Pancreas (tissue), 10 donors: ENCODE measurements around the gene RSPH3. TPM values are rescaled to one million over a fixed set of nuclear protein-coding genes. Genes with fewer than 3 reads are reported as not detected.

Source experiments
- ATAC-seq, 4 donors: fragments of 200-7000 bp; cut with Tn5 transposase; one replicate each; pipeline versions ENCODE4 v1.8.0 to v1.9.1; 2020; ENCODE audit warnings: mild to moderate bottlenecking in 4 of 4, moderate library complexity in 4 of 4
- DNase-seq, 6 donors: peaks; one replicate each; pipeline ENCODE4 v3.0.0-alpha.2; 2020
- FAIRE-seq: peaks from 2 replicates; lab custom pipeline; 2012; peaks lifted over from hg19 to GRCh38; lab: Jason Lieb, UNC
- H3K27ac ChIP-seq, 4 donors: fragments of 200-600 bp; sonication (generic); 1 replicate in 3 of 4; 2 replicates in 1 of 4; pipeline versions ENCODE4 v1.5.0 to v1.8.0; 2020
- H3K27me3 ChIP-seq, 4 donors: fragments of 200-600 bp; one replicate each; pipeline ENCODE4 v1.8.0; 2021
- H3K36me3 ChIP-seq, 3 donors: fragments of 200-600 bp; sonication (generic) in 1 of 3; one replicate each; pipeline versions ENCODE4 v1.5.0 to v1.8.0; 2020 to 2021
- H3K4me1 ChIP-seq, 3 donors: fragments of 200-600 bp; one replicate each; pipeline ENCODE4 v1.8.0; 2021
- H3K4me3 ChIP-seq, 4 donors: fragments of 200-600 bp; sonication (generic) in 2 of 4; one replicate each; pipeline versions ENCODE4 v1.5.0 to v1.8.0; 2020 to 2021
- H3K9me3 ChIP-seq, 4 donors: fragments of 200-600 bp; one replicate each; pipeline ENCODE4 v1.8.0; 2021
- WGBS, 2 donors: extraction: QIAGEN DNeasy Blood & Tissue Kit; methylation state at CpG; one replicate each; pipeline ENCODE4 v1.1.7; 2013; 5-methylcytosine and 5-hydroxymethylcytosine counted together
- intact Hi-C, 3 donors: fragments of 100-400 bp; cut with DNase I; formaldehyde crosslinking; loops; one replicate each; pipeline versions ENCODE4 v1.11.1 to v1.14.2; 2022
- polyA plus RNA-seq, 2 donors: library from polyadenylated mRNA; stranded (reverse); fragments of 200-250 nt; gene quantifications; one replicate each; pipeline ENCODE4 v1.2.3, GENCODE V29; 2013
- total RNA-seq, 6 donors: library from RNA; stranded (reverse); fragmentation: NEBNext Ultra II Directional in 4 of 6; extraction: Animal tissue kit (Norgen Biotek cat#: 25700) in 4 of 6; gene quantifications; one replicate each; pipeline versions ENCODE4 v1.2.1 to v1.2.4, GENCODE V29; 2021 to 2023
- TF ChIP-seq, protein P1 (sequence below), 4 donors: fragments of 200-600 bp; sonication (generic) in 3 of 4; IDR thresholded peaks; one replicate each; pipeline versions ENCODE4 v1.5.0 to v1.8.0; 2021; ENCODE audit warnings: antibody characterized with exemption in 4 of 4
- donor health status: healthy with polysubstance abuse.
- donor health status: DM: no; HTN: no; CAD: no; lungs with moderate emphysema.
- donor health status: DM: no; HTN: no; CAD: no.
- donor health status: control.
- donor health status: control.
- donor health status: Bipolar disorder and iron deficiency.
- donor health status: DM: yes; HTN: yes; CAD: no.
- donor health status: DM: no; HTN: no; CAD: no.
- donor health status: DM: no; HTN: no; CAD: no.
- donor health status: DM: yes; HTN: yes; CAD: no.

The RSPH3 gene
- total and polyA plus RNA-seq, 8 donors, result 2.1 to 8.8 (median 4.7) TPM

DNA sequence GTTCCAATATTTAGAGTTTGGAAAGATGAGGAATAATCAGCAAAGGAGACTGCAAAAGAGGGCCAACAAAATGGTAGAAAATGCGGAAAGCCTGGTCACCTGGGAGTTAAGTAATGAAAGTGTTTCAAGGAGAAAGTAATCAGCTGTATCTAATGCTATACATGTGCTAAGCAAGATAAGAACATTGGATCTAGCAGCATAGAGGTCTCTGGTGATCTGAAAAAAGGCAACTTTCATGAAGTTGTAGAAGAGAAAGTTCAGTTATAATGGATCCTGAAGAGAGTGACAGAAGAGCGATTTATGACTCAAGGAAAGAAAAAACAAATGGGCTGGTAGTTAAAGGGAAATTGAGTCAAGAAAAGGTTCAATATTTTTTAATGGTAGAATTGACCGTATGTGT, 4.6 kb upstream of the RSPH3 start:
- no peak overlapping the region for H3K4me3 ChIP-seq
- H3K4me1 ChIP-seq, result peaks cover 0 to 9% (median 5%) of the 10 kb centered on the region in 3 donors
- H3K9me3 ChIP-seq, result no peaks in the 10 kb centered on the region
- intact Hi-C loops, result no loop called here
- H3K27me3 ChIP-seq, result no peaks in the 10 kb centered on the region
- 76% methylated on average over 3 of the region's 3 CpGs for WGBS, 2 donors
- DNase-seq, result no peak
- FAIRE-seq, result no peak
- ATAC-seq, result no peak
- no peak overlapping the region for H3K27ac ChIP-seq
- TF ChIP-seq, protein P1, sequence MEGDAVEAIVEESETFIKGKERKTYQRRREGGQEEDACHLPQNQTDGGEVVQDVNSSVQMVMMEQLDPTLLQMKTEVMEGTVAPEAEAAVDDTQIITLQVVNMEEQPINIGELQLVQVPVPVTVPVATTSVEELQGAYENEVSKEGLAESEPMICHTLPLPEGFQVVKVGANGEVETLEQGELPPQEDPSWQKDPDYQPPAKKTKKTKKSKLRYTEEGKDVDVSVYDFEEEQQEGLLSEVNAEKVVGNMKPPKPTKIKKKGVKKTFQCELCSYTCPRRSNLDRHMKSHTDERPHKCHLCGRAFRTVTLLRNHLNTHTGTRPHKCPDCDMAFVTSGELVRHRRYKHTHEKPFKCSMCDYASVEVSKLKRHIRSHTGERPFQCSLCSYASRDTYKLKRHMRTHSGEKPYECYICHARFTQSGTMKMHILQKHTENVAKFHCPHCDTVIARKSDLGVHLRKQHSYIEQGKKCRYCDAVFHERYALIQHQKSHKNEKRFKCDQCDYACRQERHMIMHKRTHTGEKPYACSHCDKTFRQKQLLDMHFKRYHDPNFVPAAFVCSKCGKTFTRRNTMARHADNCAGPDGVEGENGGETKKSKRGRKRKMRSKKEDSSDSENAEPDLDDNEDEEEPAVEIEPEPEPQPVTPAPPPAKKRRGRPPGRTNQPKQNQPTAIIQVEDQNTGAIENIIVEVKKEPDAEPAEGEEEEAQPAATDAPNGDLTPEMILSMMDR (IDR thresholded peaks at IDR 0.05), result no peak
- H3K36me3 ChIP-seq, result no peaks in the 10 kb centered on the region

DNA sequence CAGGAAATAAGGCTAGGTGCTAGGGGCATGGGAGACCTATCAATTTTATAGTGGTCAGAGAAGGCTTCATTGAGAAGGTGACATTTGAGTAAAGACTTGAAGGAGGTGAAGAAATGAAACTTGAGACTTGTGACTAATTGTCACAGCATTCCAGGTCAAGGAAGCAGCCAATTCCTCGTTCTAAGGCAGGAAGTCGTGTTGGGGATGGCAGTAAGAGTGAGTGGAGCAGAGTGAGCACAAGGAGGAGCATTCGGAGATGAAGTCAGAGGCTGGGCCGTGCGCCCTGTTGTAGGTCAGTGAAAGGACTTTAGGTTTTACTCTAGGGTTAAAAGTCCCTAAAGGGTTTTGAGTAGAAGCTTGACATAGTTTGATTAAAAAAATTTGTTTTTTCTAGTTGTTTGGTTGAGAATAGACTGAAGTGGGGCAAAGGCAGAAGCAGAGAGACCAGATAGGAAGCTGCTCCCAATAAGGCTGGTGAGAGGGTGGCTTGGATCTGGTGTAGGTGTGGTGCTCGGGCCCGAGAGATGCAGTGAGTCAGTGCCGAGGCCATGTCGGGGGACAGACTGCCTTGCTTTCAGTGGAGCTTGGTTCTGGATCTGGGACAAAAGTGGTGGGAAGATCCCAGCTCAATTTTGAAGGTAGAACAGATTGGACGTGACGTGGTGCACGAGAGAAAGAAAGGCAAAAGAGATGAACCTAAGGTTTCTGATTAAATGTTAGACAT, 2.6 kb upstream of the RSPH3 start:
- intact Hi-C loops, result no loop called here
- FAIRE-seq, result no peak
- Histone ChIP-seq H3K27ac (no peak overlapping the region), H3K36me3 (no peaks in the 10 kb centered on the region), H3K9me3 (no peaks in the 10 kb centered on the region), H3K4me1 (peaks cover 0 to 9% (median 5%) of the 10 kb centered on the region in 3 donors), H3K27me3 (no peaks in the 10 kb centered on the region), H3K4me3 (no peak overlapping the region)
- 93 to 96% methylated on average over 12 of the region's 12 CpGs for WGBS, 2 donors
- TF ChIP-seq, protein P1 (IDR thresholded peaks at IDR 0.05), result no peak
- no peak for DNase-seq
- ATAC-seq, result no peak

DNA sequence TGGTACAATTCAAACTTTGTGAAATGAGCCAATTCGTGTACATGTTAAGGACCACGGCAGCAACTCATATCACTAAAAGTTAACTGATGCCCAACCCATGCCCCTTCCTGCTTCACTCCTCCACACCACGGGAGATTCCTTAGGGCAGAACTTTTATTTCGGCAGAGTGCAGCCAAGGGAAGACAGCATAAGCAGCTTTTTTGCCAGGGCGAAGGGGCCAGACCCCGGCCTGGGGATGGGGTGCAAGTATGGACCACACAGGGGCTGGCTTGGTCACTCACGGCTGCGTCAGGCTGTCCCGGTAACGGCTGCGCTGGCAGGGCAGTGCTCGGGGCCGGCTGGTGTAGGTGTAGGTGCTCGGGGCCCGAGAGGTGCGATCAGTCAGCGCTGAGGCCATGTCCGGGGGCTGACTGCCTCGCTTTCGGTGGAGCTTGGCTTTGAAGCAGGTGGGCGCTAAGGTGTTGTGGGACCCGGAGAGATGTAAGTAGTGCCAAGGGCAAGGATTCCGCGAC, 792 bp downstream of the RSPH3 start:
- H3K4me1 ChIP-seq, result peaks cover 0 to 9% (median 5%) of the 10 kb centered on the region in 3 donors
- no peaks in the 10 kb centered on the region for H3K9me3 ChIP-seq
- peak overlapping the region; percentile 67 to 86 (median 80) for H3K4me3 ChIP-seq
- no peaks in the 10 kb centered on the region for H3K36me3 ChIP-seq
- H3K27ac ChIP-seq, result peak overlapping the region; percentile 81 to 92 (median 91)
- ATAC-seq (peak; percentile 29 to 57 (median 46)), FAIRE-seq (no peak), DNase-seq (peak in 1 of 6 donors; percentile 73)
- TF ChIP-seq, protein P1 (IDR thresholded peaks at IDR 0.05), result no peak
- intact Hi-C loops, result no loop called here
- WGBS, 2 donors, result 1% methylated on average over 24 of the region's 24 CpGs
- no peaks in the 10 kb centered on the region for H3K27me3 ChIP-seq

DNA sequence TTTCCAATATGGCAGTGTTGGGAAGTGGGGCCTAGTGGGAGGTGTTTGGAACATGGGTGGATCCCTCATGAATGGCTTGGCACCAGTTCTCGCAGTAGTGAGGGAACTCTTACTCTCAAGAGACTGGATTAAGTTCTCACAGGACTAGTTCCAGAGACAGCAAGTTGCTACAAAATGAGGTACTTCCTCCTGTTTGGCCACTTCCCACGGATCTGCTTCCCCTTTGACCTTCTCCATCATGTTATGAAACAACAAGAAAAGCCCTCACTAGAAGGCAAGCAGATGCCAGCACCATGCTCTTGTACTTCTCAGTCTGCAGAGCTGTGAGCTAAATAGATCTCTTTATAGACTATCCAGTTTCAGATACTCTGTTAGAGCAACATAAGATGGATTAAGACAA, 3.1 kb downstream of the RSPH3 start:
- DNase-seq (no peak), FAIRE-seq (no peak), ATAC-seq (no peak)
- Histone ChIP-seq H3K27me3 (no peaks in the 10 kb centered on the region), H3K36me3 (no peaks in the 10 kb centered on the region), H3K4me3 (no peak overlapping the region), H3K4me1 (peaks cover 0 to 9% (median 5%) of the 10 kb centered on the region in 3 donors), H3K9me3 (no peaks in the 10 kb centered on the region), H3K27ac (no peak overlapping the region)
- 82 to 88% methylated on average over 2 of the region's 2 CpGs for WGBS, 2 donors
- TF ChIP-seq, protein P1 (IDR thresholded peaks at IDR 0.05), result no peak
- intact Hi-C loops, result no loop called here

DNA sequence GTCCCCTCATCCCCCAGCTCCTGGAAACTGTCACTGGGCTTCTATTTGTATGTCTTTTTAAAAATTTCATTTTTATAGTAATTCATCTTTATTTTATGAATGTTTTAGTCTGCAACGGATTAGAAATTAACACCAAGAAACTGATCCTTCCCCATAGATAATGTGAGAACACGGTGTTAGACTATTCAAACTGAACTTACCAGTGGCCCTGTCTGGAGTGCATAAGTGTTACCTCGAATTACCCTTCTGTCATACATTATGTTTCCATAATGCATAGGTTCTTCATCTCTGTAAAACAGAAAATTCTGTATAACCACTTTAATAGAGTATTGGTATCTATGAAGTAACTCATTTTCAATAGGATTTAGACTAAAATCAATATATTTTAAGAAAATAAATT, 6.4 kb downstream of the RSPH3 start:
- TF ChIP-seq, protein P1 (IDR thresholded peaks at IDR 0.05), result no peak
- H3K4me1 ChIP-seq, result no peaks in the 10 kb centered on the region
- intact Hi-C loops, result no loop called here
- no peak for DNase-seq
- no peak for FAIRE-seq
- H3K4me3 ChIP-seq, result no peak overlapping the region
- H3K27ac ChIP-seq, result no peak overlapping the region
- no peaks in the 10 kb centered on the region for H3K9me3 ChIP-seq
- no peaks in the 10 kb centered on the region for H3K36me3 ChIP-seq
- 93 to 96% methylated on average over 3 of the region's 3 CpGs for WGBS, 2 donors
- no peaks in the 10 kb centered on the region for H3K27me3 ChIP-seq
- ATAC-seq, result no peak
